ENCODE data around the gene IL19.

- TF ChIP-seq CTCF (IDR thresholded peaks at IDR 0.05) (no peak), POLR2A (IDR thresholded peaks at IDR 0.05) (no peak)
Observed at GRCh38 chr1:206885341-206886060, 114.9 kb downstream of the IL19 start.
